HFFc6 (cell line): ENCODE results near the gene MIA. TPM values are rescaled to one million over a fixed set of nuclear protein-coding genes. Genes with fewer than 3 reads are reported as not detected.

Experiments
- DNase-seq: peaks from one replicate; pipeline ENCODE4 v3.0.0-alpha.2; 2018
- H3K27ac Mint-ChIP-seq: 2 replicates; pipeline ENCODE4 v1.8.0; 2020; ENCODE audit warnings: mild to moderate bottlenecking, mixed read lengths
- H3K27me3 Mint-ChIP-seq: 2 replicates; pipeline ENCODE4 v1.8.0; 2021; ENCODE audit warnings: mild to moderate bottlenecking, moderate library complexity, mixed read lengths; ENCODE audit not compliant: insufficient read depth
- H3K36me3 Mint-ChIP-seq: 2 replicates; pipeline ENCODE4 v1.8.0; 2021; ENCODE audit warnings: low read depth, mixed read lengths
- H3K4me1 Mint-ChIP-seq: 2 replicates; pipeline ENCODE4 v1.8.0; 2020; ENCODE audit warnings: low read depth, mixed read lengths
- H3K4me3 Mint-ChIP-seq: 2 replicates; pipeline ENCODE4 v1.8.0; 2020; ENCODE audit warnings: mild to moderate bottlenecking, moderate library complexity, mixed read lengths
- H3K9me3 Mint-ChIP-seq: 2 replicates; pipeline ENCODE4 v1.8.0; 2020; ENCODE audit warnings: mild to moderate bottlenecking, mixed read lengths
- total RNA-seq, 6 experiments: library from RNA; stranded (reverse); fragmentation: NEBNext Ultra II Directional; extraction: Animal tissue kit (Norgen Biotek cat#: 25700); gene quantifications; 2 replicates in 1 of 6; 3 replicates in 5 of 6; pipeline ENCODE4 v1.2.3, GENCODE V29; 2021
- TF ChIP-seq, protein P1 (sequence below): fragments of 200-600 bp; sonication (generic); IDR thresholded peaks from 2 replicates; pipeline ENCODE4 v1.5.0; 2021; ENCODE audit warnings: antibody characterized with exemption, mild to moderate bottlenecking

MIA gene
- total RNA-seq, 6 experiments from 2014 or later, result not detected

DNA sequence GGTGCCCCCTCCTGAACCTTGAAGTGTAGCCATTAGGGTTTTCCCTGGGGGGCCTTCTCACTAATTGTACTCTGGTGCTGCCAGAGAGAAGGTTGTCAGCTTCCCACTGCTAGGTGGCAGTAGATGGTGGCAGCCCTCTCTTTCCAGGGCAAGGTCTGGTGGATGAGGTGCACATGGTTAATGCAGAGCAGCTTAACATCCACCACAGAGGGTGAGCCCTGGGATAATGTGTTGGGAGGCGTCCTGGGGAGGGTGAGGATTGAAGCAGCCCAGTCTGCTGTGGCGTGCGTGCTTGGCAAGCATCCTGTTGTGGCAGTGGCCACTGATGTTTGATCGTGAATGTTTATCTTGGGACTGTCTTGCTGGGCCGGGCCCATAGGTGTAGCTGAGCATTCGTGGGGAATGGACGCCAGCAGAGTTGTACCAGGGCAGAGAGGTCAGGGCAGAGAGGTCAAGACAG is 29.5 kb downstream of the MIA start:
- TF ChIP-seq, protein P1, sequence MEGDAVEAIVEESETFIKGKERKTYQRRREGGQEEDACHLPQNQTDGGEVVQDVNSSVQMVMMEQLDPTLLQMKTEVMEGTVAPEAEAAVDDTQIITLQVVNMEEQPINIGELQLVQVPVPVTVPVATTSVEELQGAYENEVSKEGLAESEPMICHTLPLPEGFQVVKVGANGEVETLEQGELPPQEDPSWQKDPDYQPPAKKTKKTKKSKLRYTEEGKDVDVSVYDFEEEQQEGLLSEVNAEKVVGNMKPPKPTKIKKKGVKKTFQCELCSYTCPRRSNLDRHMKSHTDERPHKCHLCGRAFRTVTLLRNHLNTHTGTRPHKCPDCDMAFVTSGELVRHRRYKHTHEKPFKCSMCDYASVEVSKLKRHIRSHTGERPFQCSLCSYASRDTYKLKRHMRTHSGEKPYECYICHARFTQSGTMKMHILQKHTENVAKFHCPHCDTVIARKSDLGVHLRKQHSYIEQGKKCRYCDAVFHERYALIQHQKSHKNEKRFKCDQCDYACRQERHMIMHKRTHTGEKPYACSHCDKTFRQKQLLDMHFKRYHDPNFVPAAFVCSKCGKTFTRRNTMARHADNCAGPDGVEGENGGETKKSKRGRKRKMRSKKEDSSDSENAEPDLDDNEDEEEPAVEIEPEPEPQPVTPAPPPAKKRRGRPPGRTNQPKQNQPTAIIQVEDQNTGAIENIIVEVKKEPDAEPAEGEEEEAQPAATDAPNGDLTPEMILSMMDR, result peak; percentile 33; the same call in 1 of the 2 replicates

DNA sequence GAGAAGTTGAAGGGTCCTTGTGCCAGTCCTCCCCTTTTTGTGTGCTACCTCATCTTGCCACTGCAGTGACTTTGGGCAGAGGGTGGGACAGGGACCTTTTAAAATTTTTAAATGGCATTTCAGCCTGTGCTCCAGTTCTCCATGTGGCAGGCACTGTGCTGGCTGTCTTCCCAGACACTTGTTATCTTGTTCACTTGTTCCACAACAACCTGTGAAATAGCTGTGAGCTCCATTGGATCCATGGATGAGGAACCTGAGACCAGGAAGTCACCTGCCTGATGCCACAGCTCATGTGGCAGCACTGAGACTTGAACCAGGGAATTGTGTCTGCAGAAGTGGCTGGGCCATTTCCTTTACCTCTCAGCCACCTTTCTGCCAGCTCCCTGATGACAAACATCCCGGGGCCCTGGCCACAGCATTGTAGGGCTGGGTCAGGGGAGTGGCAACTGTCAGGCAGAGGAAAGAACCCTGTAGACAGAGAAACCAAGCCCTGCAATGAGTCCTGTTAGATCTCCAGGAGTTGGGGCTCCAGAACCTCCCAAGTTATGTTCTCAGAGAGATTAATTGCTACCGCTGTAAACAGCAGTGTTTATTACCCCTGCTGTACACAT is 30.0 kb downstream of the MIA start:
- DNase-seq, result no peak
- Mint-ChIP-seq H3K27ac (peak overlapping the region; percentile 90), H3K9me3 (no peaks in the 10 kb centered on the region), H3K27me3 (peaks cover 2% of the 10 kb centered on the region), H3K4me3 (no peak overlapping the region), H3K4me1 (peaks cover 75% of the 10 kb centered on the region), H3K36me3 (peaks cover 23% of the 10 kb centered on the region)
- TF ChIP-seq, protein P1, result no peak

More for the DNA sequence above, 29.5 kb downstream of the MIA start:
- Mint-ChIP-seq H3K9me3 (no peaks in the 10 kb centered on the region), H3K4me3 (no peak overlapping the region), H3K4me1 (peaks cover 69% of the 10 kb centered on the region), H3K27me3 (peaks cover 2% of the 10 kb centered on the region), H3K27ac (peak overlapping the region; percentile 69), H3K36me3 (peaks cover 21% of the 10 kb centered on the region)
- DNase-seq, result no peak

DNA sequence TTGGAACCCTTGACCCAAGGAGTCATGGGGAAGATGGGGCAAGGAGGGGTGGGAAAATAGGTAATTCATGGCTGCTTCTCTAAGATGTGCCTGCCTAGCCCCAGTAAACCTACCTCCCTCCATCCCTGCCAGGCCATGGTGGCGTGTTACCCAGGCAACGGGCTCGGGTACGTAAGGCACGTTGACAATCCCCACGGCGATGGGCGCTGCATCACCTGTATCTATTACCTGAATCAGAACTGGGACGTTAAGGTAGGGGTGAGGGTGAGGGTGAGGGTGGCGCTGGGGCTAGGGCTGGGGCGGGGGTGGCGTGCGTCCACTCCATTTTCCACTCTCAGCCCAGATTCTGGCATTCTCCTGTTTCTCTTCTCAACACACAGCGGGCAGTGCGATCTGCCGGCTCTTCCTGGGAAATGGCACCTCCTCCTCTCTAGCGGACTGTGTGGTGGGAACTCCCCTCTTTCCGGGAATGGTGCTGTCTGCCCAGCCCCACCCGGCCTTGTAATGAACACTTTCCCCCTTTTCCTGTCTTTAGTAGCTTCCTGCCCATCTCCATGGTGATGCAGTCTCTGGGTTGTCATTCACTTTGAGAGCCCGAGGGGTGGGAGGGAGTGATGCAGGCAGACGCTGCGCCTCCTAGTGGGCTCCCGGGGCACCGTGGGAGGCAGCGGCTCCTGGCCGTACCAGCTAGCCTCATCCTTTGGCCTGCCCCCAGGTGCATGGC is 31.3 kb downstream of the MIA start:
- Mint-ChIP-seq H3K4me1 (peaks cover 81% of the 10 kb centered on the region), H3K36me3 (peaks cover 27% of the 10 kb centered on the region), H3K27ac (peak overlapping the region; percentile 90), H3K27me3 (peaks cover 2% of the 10 kb centered on the region), H3K9me3 (no peaks in the 10 kb centered on the region), H3K4me3 (peak overlapping the region; percentile 76)
- peak; percentile 96 for DNase-seq
- TF ChIP-seq, protein P1, result peak; percentile 93

DNA sequence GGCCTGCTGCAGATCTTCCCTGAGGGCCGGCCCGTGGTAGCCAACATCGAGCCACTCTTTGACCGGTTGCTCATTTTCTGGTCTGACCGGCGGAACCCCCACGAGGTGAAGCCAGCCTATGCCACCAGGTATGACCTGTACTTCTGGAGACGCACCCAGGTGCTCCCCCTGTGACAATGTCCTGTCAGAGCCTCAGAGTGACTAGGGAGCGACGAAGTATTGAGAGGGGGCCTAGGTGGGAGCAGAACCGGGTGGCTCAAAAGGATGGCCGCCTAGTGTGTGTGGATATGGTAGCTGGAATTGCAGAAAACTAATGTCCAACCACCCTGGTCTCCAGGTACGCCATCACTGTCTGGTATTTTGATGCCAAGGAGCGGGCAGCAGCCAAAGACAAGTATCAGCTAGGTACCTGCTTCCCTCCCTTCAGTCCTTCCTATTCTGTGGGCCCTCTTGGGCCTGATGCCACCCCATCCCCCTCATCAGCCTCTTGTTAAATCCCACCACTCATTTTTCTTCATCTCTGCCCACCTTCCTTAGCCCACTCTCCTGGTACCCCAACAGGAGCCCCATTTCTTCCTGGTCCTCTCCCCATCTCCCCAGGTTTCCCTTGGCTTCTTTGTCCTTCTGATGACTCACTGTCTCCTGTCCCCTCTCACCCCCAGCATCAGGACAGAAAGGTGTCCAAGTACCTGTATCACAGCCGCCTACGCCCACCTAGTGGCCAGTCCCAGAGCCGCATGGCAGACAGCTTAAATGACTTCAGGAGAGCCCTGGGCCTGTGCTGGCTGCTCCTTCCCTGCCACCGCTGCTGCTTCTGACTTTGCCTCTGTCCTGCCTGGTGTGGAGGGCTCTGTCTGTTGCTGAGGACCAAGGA is 32.1 kb downstream of the MIA start:
- TF ChIP-seq, protein P1, result peak; percentile 60
- Mint-ChIP-seq H3K9me3 (no peaks in the 10 kb centered on the region), H3K27ac (peak overlapping the region; percentile 90), H3K36me3 (peaks cover 22% of the 10 kb centered on the region), H3K4me3 (peak overlapping the region; percentile 76), H3K4me1 (peaks cover 79% of the 10 kb centered on the region), H3K27me3 (peaks cover 2% of the 10 kb centered on the region)
- DNase-seq, result no peak

DNA sequence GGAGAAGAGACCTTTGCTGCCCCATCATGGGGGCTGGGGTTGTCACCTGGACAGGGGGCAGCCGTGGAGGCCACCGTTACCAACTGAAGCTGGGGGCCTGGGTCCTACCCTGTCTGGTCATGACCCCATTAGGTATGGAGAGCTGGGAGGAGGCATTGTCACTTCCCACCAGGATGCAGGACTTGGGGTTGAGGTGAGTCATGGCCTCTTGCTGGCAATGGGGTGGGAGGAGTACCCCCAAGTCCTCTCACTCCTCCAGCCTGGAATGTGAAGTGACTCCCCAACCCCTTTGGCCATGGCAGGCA is 32.7 kb downstream of the MIA start:
- Mint-ChIP-seq H3K27me3 (peaks cover 2% of the 10 kb centered on the region), H3K9me3 (no peaks in the 10 kb centered on the region), H3K27ac (peak overlapping the region; percentile 78), H3K36me3 (peaks cover 22% of the 10 kb centered on the region), H3K4me1 (peaks cover 79% of the 10 kb centered on the region), H3K4me3 (peak overlapping the region; percentile 22; the same call in 1 of the 2 replicates)
- DNase-seq, result no peak
- TF ChIP-seq, protein P1, result no peak
